NCI-H1417 (cell line): ENCODE measurements around the gene POTEH.
"Not testable (repeated sequence)": the region's sequence is repeated elsewhere in the genome, so short reads cannot be mapped to it uniquely, and the experiment has no call there.

Source experiments
- DNase-seq, 3 experiments: peaks; one replicate each; lab custom pipeline; 2025; lab: John Stamatoyannopoulos, UW

The POTEH gene

DNA sequence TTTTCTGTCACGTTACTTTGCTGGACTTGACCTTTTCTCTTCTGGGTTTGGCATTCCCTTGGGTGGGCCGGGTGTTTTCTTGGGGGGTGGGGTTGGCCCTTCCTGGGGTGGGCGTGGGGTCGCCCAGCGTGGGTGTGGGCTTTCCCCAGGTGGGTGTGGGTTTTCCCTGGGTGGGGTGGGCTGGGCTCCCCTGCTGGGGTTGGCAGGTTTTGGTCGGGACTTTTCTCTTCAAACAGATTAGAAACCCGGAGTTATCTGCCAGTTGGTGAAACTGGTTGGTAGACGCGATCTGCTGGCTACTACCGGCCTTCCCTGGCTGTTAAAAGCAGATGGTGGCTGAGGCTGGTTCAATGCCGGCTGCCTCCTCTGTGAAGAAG lies at the start of gene POTEH:
TSS of gene POTEH (plus strand) at position 278 of the 377 bp plus-strand sequence. CDS start at position 330, 52 bp downstream.
- DNase-seq, result not testable (repeated sequence)

DNA sequence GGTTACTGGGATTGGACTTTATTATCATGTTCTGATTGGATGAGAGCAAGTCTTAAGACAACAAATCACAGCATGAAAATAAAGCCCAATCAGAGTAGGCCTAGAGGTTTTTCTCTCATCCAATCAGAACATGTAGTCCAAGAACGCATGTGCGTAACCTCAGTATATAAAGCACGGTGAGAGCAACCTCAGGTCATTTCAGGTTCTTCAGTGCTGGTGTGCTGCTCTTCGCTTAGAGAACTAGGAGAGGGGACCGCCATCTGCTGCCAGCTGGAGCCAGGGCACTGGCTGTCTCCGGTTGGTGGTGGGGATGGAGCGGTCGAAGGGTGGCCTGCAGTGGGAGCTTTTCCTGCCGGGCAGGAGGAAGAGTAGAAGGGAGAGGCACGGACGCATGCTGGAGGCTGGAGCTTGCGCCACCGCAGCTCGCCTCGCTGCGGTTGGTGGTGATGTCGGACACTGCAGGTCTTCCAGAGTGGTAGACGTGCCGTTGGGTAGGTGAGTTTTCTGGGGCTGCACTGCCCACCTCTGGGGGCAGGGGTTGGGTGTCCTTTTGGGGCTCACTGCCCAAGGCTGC lies 47.5 kb upstream of the POTEH start:
- peak in 1 of 3 experiments; percentile 5 for DNase-seq

DNA sequence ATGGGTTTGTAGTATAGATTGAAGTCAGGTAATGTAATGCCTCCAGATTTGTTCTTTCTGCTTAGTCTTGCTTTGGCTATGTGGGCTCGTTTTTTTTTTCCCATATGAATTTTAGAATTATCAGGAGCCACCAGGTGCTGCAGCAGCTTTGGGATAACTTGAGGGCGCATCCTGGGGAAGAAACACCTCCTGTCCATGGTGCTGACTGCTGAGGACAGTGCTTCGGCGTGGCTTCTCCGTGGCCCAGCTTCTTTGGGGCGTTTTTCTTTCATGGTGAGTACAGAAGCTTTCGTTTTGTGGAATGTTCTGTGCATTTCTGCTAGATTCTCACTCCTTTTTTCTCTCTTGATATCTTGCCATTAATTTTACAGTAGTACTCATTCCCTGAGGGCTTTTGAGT lies 37.9 kb upstream of the POTEH start:
- DNase-seq, result not testable (repeated sequence)

DNA sequence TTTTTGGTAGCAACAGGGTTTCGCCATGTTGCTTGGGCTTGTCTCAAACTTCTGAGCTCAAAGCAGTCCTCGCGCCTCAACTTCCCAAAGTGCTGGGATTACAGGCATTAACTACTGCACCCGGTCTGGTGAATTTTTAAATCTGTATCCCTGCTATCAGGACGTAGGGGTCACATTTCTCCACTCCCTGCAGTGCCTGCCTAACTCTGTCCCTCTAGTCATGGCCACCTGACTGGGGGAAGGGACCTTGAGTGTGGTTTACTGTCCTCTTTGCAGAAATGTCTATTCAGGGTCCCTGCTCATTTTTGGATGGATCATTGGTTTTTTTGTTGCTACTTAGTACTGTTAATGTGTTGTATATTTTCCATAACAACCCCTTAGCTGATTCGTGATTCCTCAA lies 37.1 kb upstream of the POTEH start:
- DNase-seq, result not testable (repeated sequence)

DNA sequence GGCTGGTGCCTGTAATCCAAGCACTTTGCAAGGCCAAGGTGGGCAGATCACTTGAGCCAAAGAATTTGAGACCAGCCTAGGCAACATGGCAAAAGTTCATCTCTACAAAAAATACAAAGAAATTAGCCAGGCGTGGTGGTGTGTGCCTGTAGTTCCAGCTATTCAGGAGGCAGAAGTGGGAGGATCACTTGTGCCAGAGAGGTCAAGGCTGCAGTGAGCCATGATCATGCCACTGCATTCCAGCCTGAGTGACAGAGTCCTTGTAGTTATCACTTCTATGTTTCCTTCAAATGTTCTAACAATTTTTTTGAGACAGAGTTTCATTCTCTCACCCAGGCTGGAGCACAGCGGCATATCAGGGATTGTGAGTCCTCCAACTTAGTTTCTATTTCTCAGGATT lies 36.6 kb upstream of the POTEH start:
- DNase-seq, result not testable (repeated sequence)

DNA sequence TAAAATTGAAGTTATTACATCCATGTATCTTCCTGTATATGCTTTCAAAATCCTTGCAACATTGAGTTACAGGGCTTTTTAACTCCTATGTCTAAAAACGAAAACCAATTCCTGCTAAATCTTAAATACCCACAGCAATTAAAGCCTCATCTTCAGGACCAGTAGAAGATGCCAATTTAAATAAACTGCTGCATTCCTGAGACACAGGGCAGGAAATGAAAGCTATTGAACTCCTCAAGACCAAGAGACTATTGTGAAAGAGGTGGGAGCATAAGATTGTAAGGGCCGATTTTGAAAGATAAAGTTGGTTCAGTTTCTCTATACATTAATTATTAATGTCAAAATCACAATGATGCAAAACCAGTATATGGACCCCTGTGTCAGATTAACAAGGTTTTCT lies 28.7 kb upstream of the POTEH start:
- not testable (repeated sequence) for DNase-seq

DNA sequence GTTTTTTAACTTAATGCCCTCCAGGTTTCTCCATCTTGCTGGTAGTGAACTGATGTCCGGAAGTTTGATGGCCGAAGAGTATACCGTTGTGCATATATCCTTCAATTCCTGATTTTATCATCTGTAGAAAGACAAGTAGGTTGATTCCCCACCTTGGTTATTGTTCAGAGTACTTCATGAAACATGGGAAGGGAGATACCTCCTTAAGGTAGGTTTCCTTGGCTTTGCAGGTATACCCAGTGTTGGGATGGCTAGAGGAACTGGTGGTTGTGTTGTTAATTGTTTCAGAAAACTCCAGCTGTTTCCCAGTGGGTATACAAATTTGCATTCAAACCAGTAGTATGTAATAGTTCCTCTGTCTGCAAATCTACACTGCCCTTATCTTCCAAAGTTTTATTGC lies 25.1 kb upstream of the POTEH start:
- not testable (repeated sequence) for DNase-seq

DNA sequence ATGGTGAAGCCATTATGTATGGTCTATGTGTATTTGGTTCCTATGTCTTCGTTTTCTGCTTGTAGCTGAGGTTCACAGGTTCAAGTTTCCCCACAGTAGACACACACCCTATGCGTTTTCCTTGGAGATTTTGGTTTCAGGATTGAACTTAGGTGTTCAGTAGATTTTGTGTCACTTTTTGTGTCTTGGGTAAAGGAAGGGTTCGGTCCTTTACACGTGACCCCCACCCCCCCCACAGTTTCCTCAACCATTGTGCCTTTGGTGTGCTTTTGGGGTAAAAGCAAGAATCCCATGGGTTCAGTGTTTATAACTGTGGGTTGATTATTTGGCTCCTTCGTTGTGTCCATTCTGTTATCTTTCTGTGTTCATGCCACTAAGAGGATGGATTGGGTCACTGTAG lies 24.3 kb upstream of the POTEH start:
- not testable (repeated sequence) for DNase-seq

DNA sequence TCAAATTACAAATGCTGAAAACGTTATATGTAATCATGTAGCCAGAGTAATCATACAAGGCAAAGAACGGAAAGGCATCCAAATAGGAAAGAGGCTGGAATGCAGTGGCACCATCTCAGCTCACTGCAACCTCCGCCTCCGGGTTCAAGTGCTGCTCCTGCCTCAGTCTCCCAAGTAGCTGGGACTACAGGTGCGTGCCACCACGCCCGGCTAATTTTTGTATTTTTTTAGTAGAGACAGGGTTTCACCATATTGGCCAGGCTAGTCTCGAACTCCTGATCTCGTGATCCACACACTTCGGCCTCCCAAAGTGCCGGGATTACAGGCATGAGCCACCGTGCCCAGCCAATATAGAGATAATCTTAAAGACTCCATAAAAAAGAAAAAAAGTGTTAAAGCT lies 20.4 kb upstream of the POTEH start:
- DNase-seq, result not testable (repeated sequence)

DNA sequence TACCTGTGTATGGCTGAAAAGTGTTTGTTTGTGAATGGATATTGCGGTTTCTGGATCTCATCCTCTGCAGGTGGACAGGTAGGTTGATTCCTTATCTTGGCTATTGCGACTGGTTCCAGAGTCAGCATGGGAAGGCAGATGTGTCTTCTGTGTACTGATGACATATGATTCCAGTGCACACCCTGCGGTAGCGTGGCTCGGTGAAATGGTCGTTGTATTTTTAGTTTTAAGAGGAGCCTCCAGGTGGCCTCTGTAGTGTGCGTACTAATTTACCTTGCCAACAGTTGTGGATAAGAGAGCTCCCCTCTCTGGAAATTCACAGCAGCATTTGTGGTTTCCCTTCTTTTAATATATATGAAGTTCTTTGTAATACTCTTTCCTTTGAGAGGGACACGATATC lies 10.1 kb upstream of the POTEH start:
- DNase-seq, result not testable (repeated sequence)

DNA sequence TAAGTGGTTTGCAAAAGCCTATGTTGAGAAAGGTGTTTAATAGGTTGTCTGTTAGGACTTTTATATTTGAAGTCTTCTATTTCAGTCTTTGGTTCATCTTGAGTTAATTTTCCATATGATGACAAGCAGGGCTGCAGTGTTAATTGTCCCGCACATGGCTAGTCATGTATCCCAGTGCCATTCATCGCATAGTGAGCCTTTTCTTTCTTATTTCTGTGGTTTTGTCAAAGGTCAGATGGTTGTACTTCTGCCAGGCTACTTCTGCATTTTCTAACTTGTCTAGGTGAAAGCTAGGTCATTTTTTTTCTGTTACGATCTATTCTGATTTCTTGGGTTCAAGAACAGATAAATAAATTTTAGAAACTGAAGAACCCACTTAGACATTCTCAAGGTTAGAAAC lies 5.7 kb upstream of the POTEH start:
- not testable (repeated sequence) for DNase-seq

DNA sequence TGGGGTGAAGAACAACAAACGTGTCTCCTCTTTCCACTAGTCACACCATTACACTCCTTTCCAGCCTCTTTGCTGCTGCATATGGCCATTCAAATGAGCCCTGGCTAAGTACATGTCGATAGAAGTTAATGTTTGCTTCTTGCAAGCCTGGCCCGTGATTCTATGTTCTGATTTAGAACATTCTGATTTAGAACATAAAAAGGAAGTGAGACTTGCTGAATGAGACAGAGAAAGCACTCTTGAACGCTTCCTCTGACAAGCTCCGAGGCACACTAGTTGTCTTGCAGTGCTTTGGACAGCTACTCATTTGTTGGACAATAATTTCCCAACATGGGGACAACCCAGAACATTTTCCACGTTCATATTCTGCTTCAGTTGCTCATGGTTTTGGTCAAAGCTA lies 5.1 kb upstream of the POTEH start:
- not testable (repeated sequence) for DNase-seq

DNA sequence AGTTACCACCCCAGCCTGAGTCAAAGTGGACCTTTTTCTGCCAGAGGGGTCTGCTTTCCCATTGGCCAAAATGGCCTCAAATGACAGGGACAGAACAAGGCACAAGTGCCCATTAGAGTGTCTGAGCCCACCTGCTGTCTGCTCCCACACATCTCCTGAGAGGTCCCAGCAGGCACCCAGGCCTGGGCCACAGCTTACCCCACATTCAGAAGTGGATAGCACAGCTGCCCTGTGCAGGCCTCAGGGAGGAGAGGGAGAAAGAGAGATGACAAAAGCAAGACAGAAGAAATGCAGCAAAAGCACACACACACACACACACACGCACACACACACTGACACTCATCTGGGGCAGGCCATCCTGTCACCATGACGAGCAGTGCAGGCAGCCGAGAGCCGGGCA lies 4.2 kb upstream of the POTEH start:
- DNase-seq, result not testable (repeated sequence)

DNA sequence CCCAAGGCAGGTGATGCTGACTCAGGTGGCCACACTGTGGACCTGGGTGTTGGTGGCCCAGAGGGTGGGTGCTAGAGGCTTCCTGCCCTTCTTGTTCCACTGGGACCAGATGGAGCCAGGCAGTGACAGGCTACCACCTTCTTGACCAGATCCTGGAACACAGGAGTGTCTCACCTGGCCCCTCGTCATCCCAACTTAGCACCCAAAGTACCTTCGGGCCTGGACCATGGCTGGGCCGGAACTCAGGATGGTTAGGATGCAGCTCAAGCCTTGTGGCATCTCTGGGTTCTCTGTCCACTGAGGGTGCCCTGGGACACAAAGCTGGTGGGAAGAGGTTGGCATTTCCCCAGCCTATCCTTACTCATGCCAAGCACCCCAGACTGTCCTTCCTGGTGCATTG lies 2.7 kb upstream of the POTEH start:
- not testable (repeated sequence) for DNase-seq

DNA sequence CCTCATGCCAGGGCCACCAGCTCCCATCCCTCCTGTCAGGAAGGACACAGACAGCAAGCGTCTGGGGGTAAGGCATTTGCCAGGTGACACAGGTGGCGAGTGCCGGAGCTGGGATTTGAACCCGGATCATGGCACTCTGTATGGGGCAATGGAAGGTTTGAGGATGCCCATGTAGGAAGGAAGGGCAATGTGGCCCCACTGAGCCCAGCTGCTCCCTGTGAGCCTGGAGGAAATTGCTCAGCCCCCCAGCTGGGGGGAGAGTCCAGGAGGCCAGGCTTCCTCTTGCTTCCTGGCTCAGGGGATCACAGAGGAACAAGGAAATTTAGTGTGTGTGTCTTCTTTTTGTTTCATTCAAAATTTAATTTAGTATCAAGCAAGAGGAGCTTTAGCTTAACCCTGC lies 2.1 kb upstream of the POTEH start:
- not testable (repeated sequence) for DNase-seq

DNA sequence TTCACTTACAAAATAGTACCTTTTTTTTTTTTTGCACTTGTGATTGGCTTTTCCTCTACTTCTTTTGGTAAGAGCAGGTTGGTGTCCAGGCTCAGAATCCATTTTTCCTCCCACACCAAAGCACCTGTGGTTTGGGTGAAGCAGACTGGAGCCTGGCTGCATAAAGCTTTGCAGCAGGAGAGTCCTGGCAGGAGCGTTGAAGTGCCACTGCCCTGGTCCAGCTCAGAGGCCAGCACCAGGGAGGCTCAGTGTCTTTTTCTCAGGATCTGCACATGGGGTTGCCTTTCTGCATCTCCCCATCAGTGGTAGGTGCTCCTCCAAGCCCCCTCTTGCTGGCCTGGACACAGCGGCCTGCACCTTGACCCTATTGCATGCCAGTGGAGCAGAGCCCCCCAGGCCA lies 1.7 kb upstream of the POTEH start:
- not testable (repeated sequence) for DNase-seq

DNA sequence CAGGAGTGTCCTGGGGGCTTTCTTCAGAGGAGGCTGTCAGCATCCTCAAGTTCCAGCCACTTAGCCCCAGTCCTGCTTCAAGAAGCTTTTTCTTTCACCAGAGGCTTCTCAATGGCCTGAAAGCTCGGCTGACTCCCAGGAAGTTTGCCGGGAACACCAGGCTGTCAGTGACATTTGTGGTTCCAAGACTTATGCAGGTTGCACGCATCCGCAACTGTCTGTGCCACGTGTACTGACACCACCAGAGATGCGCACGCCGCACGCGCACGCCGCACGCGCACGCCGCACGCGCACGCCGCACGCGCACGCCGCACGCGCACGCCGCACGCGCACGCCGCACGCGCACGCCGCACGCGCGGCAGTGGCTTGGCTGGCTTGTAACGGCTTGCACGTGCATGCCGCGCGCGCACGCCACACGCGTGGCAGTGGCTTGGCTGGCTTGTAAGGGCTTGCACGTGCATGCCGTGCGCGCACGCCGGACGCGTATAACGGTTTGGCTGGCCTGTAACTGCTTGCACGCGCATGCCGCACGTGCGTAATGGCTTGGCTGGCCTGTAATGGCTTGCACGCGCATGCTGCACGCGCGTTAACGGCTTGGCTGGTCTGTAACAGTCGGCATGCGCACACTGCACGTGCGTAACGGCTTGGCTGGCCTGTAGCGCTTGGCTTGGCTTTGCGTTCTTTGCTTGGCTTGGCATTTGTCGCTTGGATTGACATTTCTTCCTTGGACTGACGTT lies 646 bp upstream of the POTEH start:
- DNase-seq, result not testable (repeated sequence)

DNA sequence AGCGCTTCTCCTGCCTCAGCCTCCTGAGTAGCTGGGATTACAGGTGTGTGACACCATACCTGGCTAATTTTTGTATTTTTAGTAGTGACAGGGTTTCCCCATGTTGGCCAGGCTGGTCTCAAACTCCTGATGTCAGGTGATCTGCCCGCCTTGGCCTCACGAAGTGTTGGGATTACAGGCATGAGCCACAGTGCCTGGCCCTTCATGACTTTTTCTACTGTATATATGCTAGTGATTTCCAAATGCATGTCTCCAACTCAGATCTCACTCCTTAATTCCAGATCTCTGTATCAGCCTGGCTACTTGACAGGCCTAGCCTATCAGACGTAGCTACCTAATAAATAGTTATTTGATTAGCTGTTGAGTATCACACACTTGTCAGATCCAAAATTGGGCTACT lies 23.8 kb downstream of the POTEH start:
- DNase-seq, result not testable (repeated sequence)

DNA sequence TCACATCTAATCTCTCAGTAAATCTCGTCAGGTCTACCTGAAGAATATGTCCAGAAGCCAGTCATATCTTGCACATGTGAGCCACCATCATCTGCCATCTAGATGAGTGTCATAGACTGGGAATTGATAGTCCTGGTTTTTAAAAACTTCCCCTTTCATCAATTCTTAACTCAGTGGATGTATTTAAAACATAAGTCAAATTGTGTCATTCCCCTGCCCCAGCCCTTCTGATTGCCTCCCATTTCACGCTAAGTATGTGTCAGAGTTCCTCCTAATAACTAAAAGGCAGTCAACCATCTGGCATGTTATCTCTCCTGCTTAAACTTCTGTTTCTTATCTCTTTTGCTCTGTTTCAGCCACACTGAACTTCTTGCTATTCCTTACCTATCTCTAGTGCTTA lies 24.3 kb downstream of the POTEH start:
- DNase-seq, result not testable (repeated sequence)

DNA sequence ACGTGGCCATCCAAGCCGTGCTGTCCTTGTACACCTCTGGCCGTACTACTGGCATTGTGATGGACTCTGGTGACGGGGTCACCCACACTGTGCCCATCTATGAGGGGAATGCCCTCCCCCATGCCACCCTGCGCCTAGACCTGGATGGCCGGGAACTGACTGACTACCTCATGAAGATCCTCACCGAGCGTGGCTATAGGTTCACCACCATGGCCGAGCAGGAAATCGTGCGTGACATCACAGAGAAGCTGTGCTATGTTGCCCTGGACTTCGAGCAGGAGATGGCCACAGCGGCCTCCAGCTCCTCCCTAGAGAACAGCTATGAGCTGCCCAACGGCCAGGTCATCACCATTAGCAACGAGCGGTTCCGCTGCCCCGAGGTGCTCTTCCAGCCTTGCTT lies 32.1 kb downstream of the POTEH start:
- DNase-seq, result not testable (repeated sequence)

DNA sequence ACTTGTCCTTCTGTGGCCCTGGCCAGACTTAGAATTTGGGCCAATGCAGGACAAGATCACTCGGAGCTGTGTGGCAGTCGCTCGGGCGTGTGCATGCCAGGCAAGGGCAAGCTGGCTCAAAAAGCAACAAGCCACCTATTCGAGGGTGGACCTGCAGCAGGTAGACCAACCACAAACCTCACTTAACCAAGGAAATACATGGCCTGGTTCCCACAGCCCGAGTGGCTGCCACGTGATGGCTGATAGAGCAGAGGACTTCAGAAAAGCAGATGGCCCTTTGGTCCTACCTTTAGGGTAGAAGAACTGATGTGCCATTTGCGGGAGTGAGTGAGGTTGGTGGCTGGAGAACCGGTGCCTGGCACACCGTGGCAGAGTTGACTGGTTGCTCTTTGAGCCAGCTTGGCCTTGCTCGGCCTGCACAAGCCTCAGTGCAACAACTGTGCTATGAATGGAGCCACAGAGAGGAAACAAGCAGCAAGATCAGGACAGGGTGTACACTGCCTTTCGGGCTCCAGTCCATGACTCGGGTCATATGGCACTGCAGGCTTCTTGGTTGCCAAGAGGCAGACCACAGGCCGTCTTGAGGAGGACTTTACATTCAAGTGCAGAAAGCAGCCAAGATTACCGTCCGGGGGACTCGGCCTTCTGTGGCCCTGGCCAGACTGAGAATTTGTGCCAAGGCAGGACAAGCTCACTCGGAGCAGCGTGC lies 39.5 kb downstream of the POTEH start:
- DNase-seq, result not testable (repeated sequence)

DNA sequence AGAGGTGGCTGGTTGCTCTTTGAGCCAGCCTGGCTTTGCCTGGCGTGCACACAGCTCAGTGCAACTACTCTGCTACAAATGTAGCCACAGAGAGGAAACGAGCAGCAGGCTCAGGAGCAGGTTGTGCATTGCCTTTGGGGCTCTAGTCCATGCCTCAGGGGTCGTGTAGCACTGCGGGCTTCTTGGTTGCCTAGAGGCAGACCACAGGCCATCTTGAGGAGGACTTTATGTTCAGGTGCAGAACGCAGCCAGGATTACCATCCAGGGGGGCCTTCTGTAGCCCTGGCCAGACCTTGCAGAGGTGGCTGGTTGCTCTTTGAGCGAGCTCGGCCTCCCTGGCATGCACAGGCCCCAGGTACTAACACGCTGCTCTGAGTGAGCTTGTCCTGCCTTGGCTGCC lies 41.2 kb downstream of the POTEH start:
- not testable (repeated sequence) for DNase-seq

DNA sequence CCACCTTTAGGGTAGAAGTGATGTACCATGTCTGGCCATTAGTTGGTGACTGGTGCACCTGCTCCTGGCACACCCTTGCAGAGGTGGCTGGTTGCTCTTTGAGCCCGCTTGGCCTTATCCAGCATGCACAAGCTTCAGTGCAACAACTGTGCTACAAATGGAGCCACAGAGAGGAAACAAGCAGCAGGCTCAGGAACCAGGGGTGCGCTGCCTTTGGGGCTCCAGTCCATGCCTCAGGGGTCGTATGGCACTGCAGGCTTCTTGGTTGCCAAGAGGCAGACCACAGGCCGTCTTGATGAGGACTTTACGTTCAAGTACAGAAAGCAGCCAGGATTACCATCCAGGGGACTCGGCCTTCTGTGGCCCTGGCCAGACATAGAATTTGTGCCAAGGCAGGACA lies 44.6 kb downstream of the POTEH start:
- DNase-seq, result not testable (repeated sequence)
